Measurements from ENCODE around the gene ACSF3.
"Not testable (repeated sequence)": the region's sequence is repeated elsewhere in the genome, so short reads cannot be mapped to it uniquely, and the experiment has no call there.

The ACSF3 gene

DNA sequence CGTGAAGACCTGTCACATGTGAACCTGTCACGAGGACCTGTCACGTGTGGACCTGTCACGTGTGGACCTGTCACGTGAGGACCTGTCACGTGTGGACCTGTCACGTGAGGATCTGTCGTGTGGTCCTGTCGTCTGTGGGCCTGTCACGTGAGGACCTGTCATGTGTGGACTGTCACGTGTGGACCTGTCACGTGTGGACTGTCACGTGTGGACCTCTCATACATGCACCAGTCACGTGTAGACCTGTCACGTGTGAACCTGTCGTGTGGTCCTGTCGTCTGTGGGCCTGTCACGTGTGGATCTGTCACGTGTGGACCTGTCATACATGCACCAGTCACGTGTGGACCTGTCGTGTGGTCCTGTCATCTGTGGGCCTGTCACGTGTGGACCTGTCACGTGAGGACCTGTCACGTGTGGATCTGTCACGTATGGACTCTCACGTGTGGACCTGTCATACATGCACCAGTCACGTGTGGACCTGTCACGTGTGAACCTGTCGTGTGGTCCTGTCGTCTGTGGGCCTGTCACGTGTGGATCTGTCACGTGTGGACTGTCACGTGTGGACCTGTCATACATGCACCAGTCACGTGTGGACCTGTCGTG is 19.5 kb upstream of the ACSF3 start:
- not testable (repeated sequence) for DNase-seq

DNA sequence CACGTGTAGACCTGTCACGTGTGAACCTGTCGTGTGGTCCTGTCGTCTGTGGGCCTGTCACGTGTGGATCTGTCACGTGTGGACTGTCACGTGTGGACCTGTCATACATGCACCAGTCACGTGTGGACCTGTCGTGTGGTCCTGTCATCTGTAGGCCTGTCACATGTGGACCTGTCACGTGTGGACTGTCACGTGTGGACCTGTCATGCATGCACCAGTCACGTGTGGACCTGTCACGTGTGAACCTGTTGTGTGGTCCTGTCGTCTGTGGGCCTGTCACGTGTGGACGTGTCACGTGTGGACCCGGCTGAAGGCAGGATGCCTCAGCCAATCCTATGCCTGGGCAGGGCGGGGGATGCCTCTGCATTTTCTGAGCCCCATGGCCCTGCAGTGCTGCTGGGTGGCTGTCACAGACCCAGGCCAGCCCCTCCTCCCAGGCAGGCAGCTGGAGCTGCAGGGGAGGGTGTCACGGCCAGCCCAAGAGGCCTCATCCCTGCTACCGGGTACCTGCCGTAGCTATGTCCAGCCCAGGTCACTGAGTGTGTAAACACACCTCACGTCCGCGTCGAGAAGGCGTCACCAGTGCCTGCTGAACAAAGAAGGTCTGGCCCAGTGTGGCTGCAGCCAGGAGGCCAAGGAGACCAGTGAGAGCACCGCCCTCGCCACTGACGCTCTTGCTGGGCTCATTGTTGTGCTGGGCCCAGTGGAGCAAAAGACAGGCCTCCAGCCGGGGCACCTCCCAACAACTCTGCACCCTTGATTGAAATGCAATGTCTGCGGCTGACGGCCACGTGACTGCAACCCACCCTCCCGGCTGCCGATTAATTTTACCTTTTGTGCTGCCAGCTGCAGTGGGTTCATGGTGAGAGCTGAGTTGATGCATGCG is 18.6 kb upstream of the ACSF3 start:
- DNase-seq, result no peak

GRCh38 chr16:89076159-89076558 is 17.5 kb upstream of the ACSF3 start:
- DNase-seq, result no peak

DNA sequence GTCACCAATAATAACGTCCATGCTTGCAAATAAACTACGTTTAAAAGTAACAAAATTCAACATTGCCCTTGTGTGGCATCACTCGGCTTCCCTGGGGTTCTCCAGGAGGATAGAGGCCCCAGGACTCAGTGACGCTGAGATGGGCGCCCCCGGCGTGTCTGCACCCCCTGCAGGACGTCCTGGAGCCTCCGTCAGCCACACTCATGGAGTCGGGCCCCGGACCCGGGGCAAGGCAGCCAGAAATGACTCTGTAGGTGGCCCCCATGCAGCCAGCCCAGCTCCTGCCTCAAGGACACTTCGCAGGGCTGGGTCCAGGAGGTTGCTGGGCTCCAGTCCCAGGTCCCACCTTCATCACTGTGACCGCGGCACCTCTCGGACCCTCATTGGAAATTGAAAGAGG is 16.6 kb upstream of the ACSF3 start:
- DNase-seq, result no peak

GRCh38 chr16:89078172-89078571 is 15.5 kb upstream of the ACSF3 start:
- no peak for DNase-seq

- DNase-seq, result no peak
These were observed 14.1 kb upstream of the ACSF3 start for GRCh38 chr16:89079434-89079980.

GRCh38 chr16:89080196-89080853 is 13.3 kb upstream of the ACSF3 start:
- no peak for DNase-seq

DNA sequence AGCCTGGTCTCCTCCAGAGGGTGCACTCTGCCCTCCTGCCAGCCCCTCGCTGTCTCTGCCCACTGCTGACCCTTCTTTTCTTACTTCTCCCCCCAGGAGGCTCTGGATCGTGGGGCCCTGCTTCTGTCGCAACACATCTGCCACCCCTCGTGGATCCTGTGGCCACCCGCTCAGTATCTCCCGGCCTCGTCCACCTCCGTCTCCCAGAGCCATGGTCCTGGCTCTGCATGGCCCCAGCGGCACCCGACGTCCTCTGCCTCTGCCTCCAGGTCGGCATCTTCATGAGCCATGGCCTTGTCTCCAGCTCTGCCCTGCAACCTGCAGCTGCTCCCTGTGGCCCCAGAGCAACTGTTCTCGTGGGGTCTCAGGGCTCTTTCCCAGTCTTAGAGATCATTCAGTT is 12.1 kb upstream of the ACSF3 start:
- DNase-seq, result no peak

DNA sequence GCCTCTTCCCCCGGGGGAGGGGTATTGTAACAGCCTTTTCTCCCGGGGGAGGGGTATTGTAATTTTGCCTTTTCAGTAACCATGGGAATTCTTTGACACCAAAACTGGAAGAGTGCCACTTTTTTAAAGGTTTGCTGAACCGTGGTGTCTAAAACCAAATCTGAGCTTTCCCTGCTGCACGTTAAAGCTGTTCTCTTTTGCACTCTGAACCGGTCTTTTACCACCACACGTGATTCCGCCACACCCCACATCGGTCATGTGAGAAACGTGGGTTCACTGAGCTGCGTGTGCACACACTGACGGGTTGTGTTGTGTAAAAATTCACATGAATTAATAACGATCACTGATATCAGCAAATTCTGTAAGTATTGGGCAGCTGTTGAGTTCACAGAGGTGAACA is 9.2 kb upstream of the ACSF3 start:
- DNase-seq, result no peak

- no peak for DNase-seq
These were observed 8.6 kb upstream of the ACSF3 start for GRCh38 chr16:89084814-89085612.

- DNase-seq, result no peak
These were observed 7.9 kb upstream of the ACSF3 start for GRCh38 chr16:89085755-89086154.

DNA sequence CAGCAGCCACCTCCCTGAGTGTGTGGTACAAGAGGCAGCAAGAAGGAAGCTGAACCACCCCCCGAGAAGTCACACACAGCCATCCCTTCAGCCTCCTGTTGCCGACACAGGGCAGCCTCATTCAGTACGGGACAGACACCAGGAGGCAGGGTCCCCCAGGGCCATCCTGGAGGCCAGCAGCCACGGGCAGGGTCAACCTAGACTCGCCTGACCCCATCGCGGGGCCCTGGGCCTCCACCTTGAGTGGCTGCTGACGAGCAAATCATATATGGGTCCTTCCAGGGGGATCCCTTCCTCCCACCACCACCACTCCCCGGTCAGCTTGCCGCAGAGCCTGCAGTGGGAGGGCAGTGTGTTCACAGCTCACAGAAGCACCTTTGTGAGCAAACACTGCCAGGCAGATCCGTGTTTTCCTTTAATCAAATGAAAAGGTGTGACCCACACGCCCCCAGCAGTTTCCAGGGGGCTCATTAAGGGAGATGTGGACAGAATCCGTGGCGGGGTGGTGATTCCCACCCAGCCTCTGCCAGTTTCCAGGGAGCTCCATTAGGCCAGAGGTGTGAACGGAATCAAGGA is 5.6 kb upstream of the ACSF3 start:
- no peak for DNase-seq

DNA sequence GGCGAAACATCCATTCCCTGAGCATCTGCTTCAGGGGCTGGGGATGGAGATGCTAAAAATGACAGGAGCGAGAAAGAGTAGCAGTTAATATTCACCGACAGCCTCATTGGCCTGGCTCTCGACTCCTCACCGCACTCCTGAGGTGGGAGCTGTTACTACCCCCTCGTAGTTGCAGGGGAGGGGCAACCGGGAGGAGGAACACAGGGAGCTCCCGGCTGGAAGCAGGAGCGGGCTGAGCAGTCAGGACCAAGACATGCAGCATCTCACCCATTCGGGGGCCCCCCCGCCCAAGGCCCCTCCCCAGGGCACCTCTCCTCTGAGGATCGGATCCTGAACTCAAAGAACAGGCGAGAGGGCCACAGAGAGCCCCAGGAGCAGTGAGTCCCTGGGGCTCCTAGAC is 4.5 kb upstream of the ACSF3 start:
- DNase-seq, result no peak

DNA sequence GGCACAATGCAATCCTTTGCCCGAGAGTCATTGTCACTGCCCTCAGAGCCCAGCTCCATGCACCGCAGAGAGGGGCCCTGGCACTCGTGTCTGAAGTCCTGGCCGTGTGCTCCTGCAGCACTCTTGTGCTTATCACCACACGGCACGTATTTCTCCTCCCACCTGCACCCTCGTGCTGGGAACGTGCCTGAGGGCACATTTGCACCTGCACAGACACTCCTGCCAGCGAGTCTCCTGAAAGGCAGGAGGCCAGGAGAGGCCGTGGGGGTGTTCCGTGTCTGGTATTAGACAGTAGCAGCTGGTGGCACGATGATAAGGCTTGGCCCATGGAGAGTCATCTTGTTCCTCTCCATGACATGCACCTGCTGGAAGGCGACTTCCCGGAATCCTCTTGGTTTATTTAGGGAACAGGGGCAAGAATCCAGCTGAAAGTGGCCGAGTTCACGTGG is 3.4 kb upstream of the ACSF3 start:
- no peak for DNase-seq

- no peak for DNase-seq
These were observed 2.8 kb upstream of the ACSF3 start for GRCh38 chr16:89090669-89091426.

DNA sequence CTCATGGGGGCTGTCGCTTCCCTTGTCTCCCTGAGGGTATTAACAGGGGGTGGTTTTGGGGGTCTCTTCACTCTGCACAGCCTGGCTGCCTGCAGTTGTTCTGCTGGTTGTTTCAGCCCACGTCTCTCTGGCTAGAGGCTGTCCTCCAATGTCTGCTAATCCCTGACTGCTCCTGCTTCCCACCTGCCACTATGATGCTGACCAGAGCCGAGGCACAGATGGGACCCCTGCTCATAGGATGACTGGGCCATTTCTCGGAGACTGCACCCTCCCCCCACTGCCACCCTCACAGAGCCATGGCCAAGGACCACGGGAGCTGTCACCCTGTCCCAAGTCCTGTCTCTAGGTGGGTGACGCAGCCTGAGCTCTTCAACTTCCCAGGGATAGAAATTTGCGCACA is 1.6 kb upstream of the ACSF3 start:
- DNase-seq, result no peak

DNA sequence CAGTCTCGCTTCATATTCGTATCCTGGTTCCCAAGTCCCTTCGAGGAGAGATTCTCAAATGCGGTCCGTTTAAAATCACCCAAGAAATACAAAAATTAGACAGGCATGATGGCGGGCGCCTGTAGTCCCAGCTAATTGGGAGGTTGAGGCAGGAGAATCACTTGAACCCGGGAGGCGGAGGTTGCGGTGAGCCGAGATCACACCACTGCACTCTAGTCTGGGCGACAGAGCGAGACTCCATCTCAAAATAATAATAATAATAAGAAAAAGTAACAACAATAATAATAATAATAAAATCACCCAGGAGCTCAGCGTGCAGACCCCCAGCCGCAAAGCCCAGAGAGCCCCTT is 425 bp upstream of the ACSF3 start:
- DNase-seq, result not testable (repeated sequence)

GRCh38 chr16:89094252-89094879 is 714 bp downstream of the ACSF3 start:
- no peak for DNase-seq

GRCh38 chr16:89094880-89095258 is 1.2 kb downstream of the ACSF3 start:
- DNase-seq, result no peak

DNA sequence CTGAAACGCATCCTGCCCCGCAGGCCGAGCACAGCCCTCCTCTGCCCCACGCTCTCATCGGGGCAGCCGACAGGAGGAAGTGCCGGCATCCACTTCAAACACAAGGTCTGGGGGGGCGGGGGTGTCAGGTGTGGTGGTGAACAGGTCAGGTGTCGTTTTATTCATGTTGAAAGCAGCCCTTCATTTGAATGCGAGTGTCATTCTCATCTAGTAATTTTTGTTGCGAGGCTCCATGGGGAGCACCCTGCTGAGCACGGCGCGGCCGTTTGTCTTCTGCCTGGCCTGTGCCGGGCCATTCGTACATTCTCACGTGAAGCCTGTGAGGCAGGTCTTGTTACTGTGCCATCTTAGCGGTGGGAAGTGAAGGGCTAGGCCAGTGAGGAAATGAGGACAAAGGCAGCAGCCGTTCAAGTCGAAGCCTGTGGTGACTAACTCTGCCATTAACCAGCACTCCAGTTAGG is 1.9 kb downstream of the ACSF3 start:
- no peak for DNase-seq

- DNase-seq, result no peak
These were observed 2.5 kb downstream of the ACSF3 start for GRCh38 chr16:89096042-89096717.

Data from stimulated activated CD4-positive, alpha-beta T cell treated with anti-CD3 and anti-CD28 coated beads, Interleukin-2, amount 100 ng/mL, for 48 hours (primary cell).